Caco-2 (cell line): ENCODE results near the gene ZNF688. TPM values are rescaled to one million over a fixed set of nuclear protein-coding genes. Genes with fewer than 3 reads are reported as not detected.

Experiments
- BruUV-seq: library from RNA; stranded (reverse); fragments of 400-500 nt; replicated peaks from 2 replicates; lab custom pipeline; 2021; lab: Mats Ljungman, UMichigan
- CTCF ChIA-PET: fragments of 300-600 bp; sonication (Branson Sonifier 250); formaldehyde crosslinking; loops from one replicate; lab custom pipeline; 2022; ENCODE audit warnings: antibody characterized with exemption; lab: Charles Lee
- POLR2A ChIA-PET: fragments of 300-600 bp; sonication (Branson Sonifier 250); formaldehyde crosslinking; loops from one replicate; lab custom pipeline; 2022; ENCODE audit warnings: antibody characterized with exemption; lab: Charles Lee
- DNase-seq, 2 experiments: peaks; one replicate each; pipeline versions ENCODE4 v3.0.0 to v3.0.0-alpha.2; 2020 to 2022
- H3K27me3 ChIP-seq: replicated peaks from 2 replicates; pipeline ENCODE4 v1.6.0; 2011; ENCODE audit warnings: low read length; ENCODE audit not compliant: control insufficient read depth, insufficient read depth
- H3K36me3 ChIP-seq: 2 replicates; pipeline ENCODE4 v1.5.1; 2011; ENCODE audit warnings: low read length; ENCODE audit not compliant: control insufficient read depth, insufficient read depth
- H3K4me1 ChIP-seq: fragments of 250-450 bp; sonication (Bioruptor Pico); 2 replicates; pipeline ENCODE4 v1.5.1; 2020; ENCODE audit warnings: mild to moderate bottlenecking
- H3K4me3 ChIP-seq: 2 replicates; pipeline ENCODE4 v1.5.1; 2011; ENCODE audit warnings: low read depth, mild to moderate bottlenecking, control low read depth, low read length
- H3K9me3 ChIP-seq: fragments of 250-450 bp; sonication (Bioruptor Pico); 2 replicates; pipeline ENCODE4 v1.5.1; 2020; ENCODE audit warnings: mild to moderate bottlenecking, moderate library complexity
- H3K27ac Mint-ChIP-seq: one replicate; pipeline ENCODE4 v1.8.0; 2022; ENCODE audit warnings: mixed read lengths; ENCODE audit not compliant: unreplicated experiment
- H3K27me3 Mint-ChIP-seq: one replicate; pipeline ENCODE4 v1.8.0; 2022; ENCODE audit warnings: mixed read lengths; ENCODE audit not compliant: insufficient read depth, unreplicated experiment
- H3K36me3 Mint-ChIP-seq: one replicate; pipeline ENCODE4 v1.8.0; 2022; ENCODE audit warnings: mild to moderate bottlenecking, mixed read lengths; ENCODE audit not compliant: insufficient read depth, unreplicated experiment
- H3K4me1 Mint-ChIP-seq: one replicate; pipeline ENCODE4 v1.8.0; 2022; ENCODE audit warnings: low read depth, mixed read lengths; ENCODE audit not compliant: unreplicated experiment
- H3K4me3 Mint-ChIP-seq: one replicate; pipeline ENCODE4 v1.8.0; 2022; ENCODE audit warnings: mild to moderate bottlenecking, moderate library complexity, mixed read lengths; ENCODE audit not compliant: unreplicated experiment
- H3K9me3 Mint-ChIP-seq: one replicate; pipeline ENCODE4 v1.8.0; 2022; ENCODE audit warnings: mixed read lengths; ENCODE audit not compliant: unreplicated experiment
- intact Hi-C: fragments of 100-400 bp; cut with micrococcal nuclease; formaldehyde crosslinking; loops from one replicate; pipeline ENCODE4 v1.10.0; 2022; ENCODE audit not compliant: unreplicated experiment
- total RNA-seq: library from RNA; stranded (reverse); gene quantifications from 2 replicates; pipeline ENCODE4 v1.2.3, GENCODE V29; 2022
- TF ChIP-seq, protein P1 (sequence below), 2 experiments: fragments of 200-600 bp in 1 of 2; IDR thresholded peaks; 1 replicate in 1 of 2; 2 replicates in 1 of 2; pipeline versions ENCODE4 v1.5.1 to v1.8.0; 2011 to 2022; ENCODE audit warnings: antibody characterized with exemption in 1 of 2, control low read depth in 1 of 2, inconsistent platforms in 1 of 2, low read depth in 1 of 2, low read length in 1 of 2, mild to moderate bottlenecking in 1 of 2, moderate library complexity in 1 of 2; ENCODE audit not compliant: insufficient read depth in 1 of 2, severe bottlenecking in 1 of 2, unreplicated experiment in 1 of 2

The ZNF688 gene
- total RNA-seq, 1 experiment from 2014 or later = 6.2 TPM

DNA sequence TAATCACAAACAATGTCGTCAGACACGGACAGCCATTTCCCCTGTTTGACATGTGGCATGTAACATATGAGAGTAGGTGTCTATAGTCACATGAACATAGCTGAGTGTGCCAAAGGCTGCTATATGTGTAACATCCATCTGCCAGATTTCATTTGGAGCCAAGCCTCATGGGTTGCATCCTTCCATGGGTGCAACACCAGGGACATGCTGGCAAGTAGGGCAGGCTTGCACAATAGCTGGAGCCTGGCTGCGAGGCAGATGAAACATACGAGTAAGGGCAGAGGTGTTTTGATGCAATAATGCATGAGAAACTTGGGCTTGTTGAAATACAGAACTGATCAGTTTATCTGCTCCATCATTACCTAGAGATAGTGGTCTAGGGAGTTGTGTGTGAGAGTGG, 47.7 kb upstream of the ZNF688 start:
- BruUV-seq = no TSS peak
- H3K9me3 Mint-ChIP-seq = peaks cover 24% of the 10 kb centered on the region
- H3K9me3 ChIP-seq = no peaks in the 10 kb centered on the region; the same call in 1 of the 2 replicates
- no peaks in the 10 kb centered on the region for H3K36me3 ChIP-seq
- ChIA-PET POLR2A (no interaction called here), CTCF (no interaction called here)
- no peak overlapping the region for H3K4me3 Mint-ChIP-seq
- no peak overlapping the region for H3K4me3 ChIP-seq
- no peaks in the 10 kb centered on the region for H3K27me3 ChIP-seq
- H3K4me1 ChIP-seq = no peaks in the 10 kb centered on the region
- H3K4me1 Mint-ChIP-seq = no peaks in the 10 kb centered on the region
- H3K27ac Mint-ChIP-seq = no peak overlapping the region
- TF ChIP-seq, protein P1, sequence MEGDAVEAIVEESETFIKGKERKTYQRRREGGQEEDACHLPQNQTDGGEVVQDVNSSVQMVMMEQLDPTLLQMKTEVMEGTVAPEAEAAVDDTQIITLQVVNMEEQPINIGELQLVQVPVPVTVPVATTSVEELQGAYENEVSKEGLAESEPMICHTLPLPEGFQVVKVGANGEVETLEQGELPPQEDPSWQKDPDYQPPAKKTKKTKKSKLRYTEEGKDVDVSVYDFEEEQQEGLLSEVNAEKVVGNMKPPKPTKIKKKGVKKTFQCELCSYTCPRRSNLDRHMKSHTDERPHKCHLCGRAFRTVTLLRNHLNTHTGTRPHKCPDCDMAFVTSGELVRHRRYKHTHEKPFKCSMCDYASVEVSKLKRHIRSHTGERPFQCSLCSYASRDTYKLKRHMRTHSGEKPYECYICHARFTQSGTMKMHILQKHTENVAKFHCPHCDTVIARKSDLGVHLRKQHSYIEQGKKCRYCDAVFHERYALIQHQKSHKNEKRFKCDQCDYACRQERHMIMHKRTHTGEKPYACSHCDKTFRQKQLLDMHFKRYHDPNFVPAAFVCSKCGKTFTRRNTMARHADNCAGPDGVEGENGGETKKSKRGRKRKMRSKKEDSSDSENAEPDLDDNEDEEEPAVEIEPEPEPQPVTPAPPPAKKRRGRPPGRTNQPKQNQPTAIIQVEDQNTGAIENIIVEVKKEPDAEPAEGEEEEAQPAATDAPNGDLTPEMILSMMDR (IDR thresholded peaks at IDR 0.05; ENCODE audit: insufficient read depth in 1 of 2, low read depth in 1 of 2, low read length in 1 of 2, severe bottlenecking in 1 of 2, unreplicated experiment in 1 of 2) = no peak
- H3K27me3 Mint-ChIP-seq = no peaks in the 10 kb centered on the region
- intact Hi-C loops = no loop called here
- H3K36me3 Mint-ChIP-seq = no peaks in the 10 kb centered on the region
- DNase-seq = no peak

DNA sequence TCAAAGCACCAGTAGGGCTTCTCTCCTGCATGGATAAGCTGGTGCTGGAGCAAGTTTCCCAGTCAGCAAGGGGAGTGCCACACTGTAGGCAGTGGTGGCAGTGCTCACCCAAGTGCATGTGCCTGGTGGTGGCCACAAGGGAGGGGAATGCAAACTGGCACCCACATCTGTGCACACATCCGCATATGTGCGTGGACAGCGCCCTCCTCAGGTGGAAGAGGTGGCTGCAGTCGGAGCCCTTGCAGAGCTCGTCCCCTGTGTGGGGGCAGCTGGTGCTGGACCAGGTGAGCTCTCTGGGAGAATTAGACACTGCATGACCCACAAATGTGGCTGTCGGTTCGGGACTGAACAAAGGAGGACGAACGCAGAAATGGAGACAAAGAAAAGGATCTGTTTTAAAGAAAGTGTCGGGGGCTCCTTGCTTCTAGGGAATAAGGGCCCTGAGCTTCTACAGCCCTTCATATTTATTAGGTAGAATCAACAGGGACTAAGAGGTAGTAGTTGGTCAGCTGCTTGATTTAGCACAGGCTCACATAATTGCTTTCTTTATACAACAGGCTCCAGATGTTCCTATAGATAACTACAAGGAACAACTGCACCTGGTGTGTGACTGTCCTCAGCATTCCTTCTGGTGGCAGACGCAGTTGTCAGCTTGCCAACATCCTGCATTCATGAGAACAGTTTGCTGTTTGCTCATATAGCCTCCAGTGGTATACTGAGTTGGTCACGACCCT, 44.0 kb upstream of the ZNF688 start:
- Histone ChIP-seq H3K9me3 (no peaks in the 10 kb centered on the region; the same call in 1 of the 2 replicates), H3K4me1 (no peaks in the 10 kb centered on the region), H3K27me3 (no peaks in the 10 kb centered on the region), H3K36me3 (no peaks in the 10 kb centered on the region), H3K4me3 (no peak overlapping the region)
- CTCF ChIA-PET = interaction anchor here (0.6 kb wide), 1 partner anchor 9 kb away, joined by 3 read pairs; no protein-coding TSS in a partner anchor
- TF ChIP-seq, protein P1 (IDR thresholded peaks at IDR 0.05; ENCODE audit: insufficient read depth in 1 of 2, low read depth in 1 of 2, low read length in 1 of 2, severe bottlenecking in 1 of 2, unreplicated experiment in 1 of 2) = peak in 1 of 2 experiments; percentile 34
- Mint-ChIP-seq H3K4me3 (no peak overlapping the region), H3K27me3 (no peaks in the 10 kb centered on the region), H3K27ac (no peak overlapping the region), H3K36me3 (peaks cover 1% of the 10 kb centered on the region), H3K4me1 (no peaks in the 10 kb centered on the region), H3K9me3 (peaks cover 24% of the 10 kb centered on the region)
- intact Hi-C loops = no loop called here
- POLR2A ChIA-PET = interaction anchor here (0.6 kb wide), 1 partner anchor 86 kb away, joined by 6 read pairs; no protein-coding TSS in a partner anchor
- DNase-seq = peak in 1 of 2 experiments; percentile 14
- no TSS peak for BruUV-seq

DNA sequence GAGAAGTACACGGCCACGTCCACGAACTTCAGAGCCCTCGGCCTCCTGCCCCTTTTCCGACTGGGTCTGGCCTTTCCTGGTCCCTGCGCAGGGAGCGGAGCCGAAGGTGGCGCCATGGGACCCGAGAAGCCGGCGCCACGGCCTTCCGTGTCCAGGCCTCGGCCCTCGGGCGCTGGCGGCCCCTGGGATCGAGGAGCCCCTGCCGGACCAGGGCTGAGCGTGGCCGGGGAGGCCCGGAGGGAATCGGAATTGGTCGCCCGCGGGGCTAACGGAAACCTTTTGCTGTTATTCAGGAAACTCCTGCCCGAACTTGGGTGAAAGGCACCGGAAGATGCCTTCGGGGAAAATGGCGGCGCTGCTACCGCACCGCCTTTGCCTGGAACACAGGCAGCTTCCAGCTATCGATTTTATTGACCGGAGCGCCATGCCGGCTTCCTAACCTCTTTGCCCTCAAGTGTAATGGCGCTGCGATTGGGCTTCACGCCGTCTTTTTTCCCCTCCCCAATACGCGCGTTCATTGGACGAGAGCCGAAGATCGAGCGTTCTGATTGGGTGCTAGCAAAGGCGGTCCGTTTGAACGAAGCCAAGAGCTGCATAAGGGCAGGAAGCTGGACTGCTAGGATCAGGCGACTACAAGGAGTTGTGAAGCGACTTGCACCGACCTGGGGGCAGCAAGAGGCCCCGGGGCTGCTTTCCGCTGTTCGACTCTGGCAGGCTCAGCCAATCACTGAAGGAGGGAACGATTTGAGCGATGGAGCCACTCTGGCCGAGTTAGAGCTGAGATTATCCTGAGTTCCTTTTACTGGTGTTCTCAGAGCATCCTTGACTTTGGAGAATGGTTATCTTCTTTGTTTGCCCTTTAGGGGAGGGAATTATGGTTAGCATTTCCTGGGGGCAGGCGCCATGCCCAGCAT, 38.7 kb upstream of the ZNF688 start, which contains the start of gene ZNF689:
Gene ZNF689 (minus strand): TSS at position 464 of the 914 bp plus-strand sequence. CDS start 348 bp downstream, at position 116.
- Mint-ChIP-seq H3K36me3 (peaks cover 37% of the 10 kb centered on the region), H3K4me1 (no peaks in the 10 kb centered on the region), H3K4me3 (peak within 1 kb of the TSS; percentile 79), H3K27me3 (no peaks in the 10 kb centered on the region), H3K27ac (peak within 1 kb of the TSS; percentile 89), H3K9me3 (no peaks in the 10 kb centered on the region)
- TF ChIP-seq, protein P1 (IDR thresholded peaks at IDR 0.05; ENCODE audit: insufficient read depth in 1 of 2, low read depth in 1 of 2, low read length in 1 of 2, severe bottlenecking in 1 of 2, unreplicated experiment in 1 of 2) = no peak
- DNase-seq = peak; percentile 95
- intact Hi-C loops = loop anchor here (2.0 kb wide), 1 partner anchor 19 kb away; no protein-coding TSS in a partner anchor
- no peaks in the 10 kb centered on the region for H3K27me3 ChIP-seq
- H3K4me3 ChIP-seq = peak within 1 kb of the TSS; percentile 77
- POLR2A ChIA-PET = interaction anchor here (0.6 to 1.2 kb wide), 8 partner anchors 9 to 256 kb away, joined by 3 to 10 read pairs (median 3); partner anchors contain the start of genes DCTPP1, FBRS and ZNF688
- CTCF ChIA-PET = interaction anchor here (0.6 to 1.8 kb wide), 8 partner anchors 10 to 519 kb away, joined by 3 to 11 read pairs (median 4); partner anchors contain the start of genes DCTPP1, TBX6 and ZNF764
- no peaks in the 10 kb centered on the region for H3K4me1 ChIP-seq
- H3K9me3 ChIP-seq = no peaks in the 10 kb centered on the region
- H3K36me3 ChIP-seq = no peaks in the 10 kb centered on the region; the same call in 1 of the 2 replicates
- TSS peak; percentile 53 for BruUV-seq
